Esophagus muscularis mucosa (tissue), 4 donors: ENCODE data around the gene CAMK1. TPM values are rescaled to one million over a fixed set of nuclear protein-coding genes. Genes with fewer than 3 reads are reported as not detected.

Source experiments
- DNase-seq: peaks from one replicate; pipeline ENCODE4 v3.0.0-alpha.2; 2017; ENCODE audit errors: extremely low spot score
- H3K27ac ChIP-seq, 4 donors: fragments of 200-600 bp; sonication (generic); replicated peaks in 1 of 4; 1 replicate in 3 of 4; 2 replicates in 1 of 4; pipeline ENCODE4 v1.5.1; 2016 to 2019; ENCODE audit warnings: mild to moderate bottlenecking in 1 of 4
- H3K27me3 ChIP-seq, 4 donors: fragments of 200-600 bp; sonication (generic); one replicate each; pipeline versions ENCODE4 v1.5.1 to v1.6.0; 2016 to 2019
- H3K36me3 ChIP-seq, 4 donors: fragments of 200-600 bp; sonication (generic); one replicate each; pipeline ENCODE4 v1.5.1; 2016 to 2019
- H3K4me1 ChIP-seq, 4 donors: fragments of 200-600 bp; sonication (generic); one replicate each; pipeline ENCODE4 v1.5.1; 2016 to 2019
- H3K4me3 ChIP-seq, 4 donors: fragments of 200-600 bp; sonication (generic); 1 replicate in 2 of 4; 2 replicates in 2 of 4; pipeline ENCODE4 v1.5.1; 2016 to 2019; ENCODE audit warnings: mild to moderate bottlenecking in 4 of 4, moderate library complexity in 1 of 4
- H3K9me3 ChIP-seq, 4 donors: fragments of 200-600 bp; sonication (generic); 1 replicate in 3 of 4; 2 replicates in 1 of 4; pipeline ENCODE4 v1.5.1; 2016 to 2019
- CTCF ChIP-seq, 3 experiments: fragments of 200-600 bp in 2 of 3; fragments of 450-650 bp in 1 of 3; sonication (generic) in 2 of 3; IDR thresholded peaks; one replicate each; pipeline ENCODE4 v1.5.1; 2017 to 2019; ENCODE audit warnings: antibody characterized with exemption in 3 of 3, mild to moderate bottlenecking in 2 of 3, moderate library complexity in 1 of 3
- EP300 ChIP-seq: sonication (generic); formaldehyde crosslinking; IDR thresholded peaks from one replicate; pipeline ENCODE4 v1.6.1; 2017; ENCODE audit warnings: antibody characterized with exemption
- POLR2A ChIP-seq: fragments of 450-650 bp; IDR thresholded peaks from one replicate; pipeline ENCODE4 v1.6.1; 2017; ENCODE audit warnings: antibody characterized with exemption, moderate library complexity, mild to moderate bottlenecking, low read depth
- POLR2AphosphoS5 ChIP-seq, 2 donors: sonication (generic); formaldehyde crosslinking; IDR thresholded peaks; one replicate each; pipeline ENCODE4 v1.6.1; 2017; ENCODE audit warnings: antibody characterized with exemption in 2 of 2
- WGBS: methylation state at CpG from one replicate; pipeline ENCODE4 v1.1.5; 2018; 5-methylcytosine and 5-hydroxymethylcytosine counted together
- intact Hi-C: fragments of 100-400 bp; cut with DNase I; formaldehyde crosslinking; loops from one replicate; pipeline ENCODE4 v1.15.1; 2023
- total RNA-seq, 4 donors: library from RNA; depleted of rRNA; stranded (reverse); fragments of >200 nt; gene quantifications; one replicate each; pipeline versions ENCODE4 v1.1.0 to v1.2.1, GENCODE V29; 2016

The CAMK1 gene
- total RNA-seq, 4 donors from 2014 or later: 53.6 to 78.9 (median 70.2) TPM

- no peak overlapping the region for H3K4me3 ChIP-seq
- WGBS: 88% methylated on average over 10 of the region's 15 CpGs
- intact Hi-C loops: no loop called here
- peaks cover 86 to 100% (median 98%) of the 10 kb centered on the region in 4 donors for H3K36me3 ChIP-seq
- no peaks in the 10 kb centered on the region for H3K9me3 ChIP-seq
- H3K4me1 ChIP-seq: peaks cover 0 to 28% (median 15%) of the 10 kb centered on the region in 4 donors
- DNase-seq: no peak
- no peaks in the 10 kb centered on the region for H3K27me3 ChIP-seq
- no peak overlapping the region for H3K27ac ChIP-seq
- no peak for TF ChIP-seq CTCF (IDR thresholded peaks at IDR 0.05)
- no peak for TF ChIP-seq POLR2AphosphoS5 (IDR thresholded peaks at IDR 0.05)
- TF ChIP-seq EP300: no peak
These were observed 30.6 kb downstream of the CAMK1 start for GRCh38 chr3:9739181-9739580.

DNA sequence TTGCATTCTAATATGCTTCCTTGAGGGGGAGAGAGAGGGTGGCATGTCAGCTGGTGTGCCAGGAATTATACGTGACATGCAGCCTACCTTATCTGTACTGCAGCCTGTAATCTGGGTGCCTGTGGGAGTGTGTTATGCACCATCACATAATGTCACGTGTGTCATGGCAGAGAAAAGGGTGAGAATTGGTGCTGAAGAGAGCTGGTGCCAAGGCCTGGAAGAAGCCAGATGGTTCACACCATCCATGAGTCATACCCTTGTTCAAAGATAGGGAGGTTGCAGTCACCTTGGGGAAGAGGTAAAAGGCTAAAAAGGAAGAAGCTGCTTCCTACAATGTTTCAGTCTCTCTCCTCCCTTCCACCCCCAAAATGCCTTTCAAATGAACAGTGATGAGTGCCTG, 32.9 kb downstream of the CAMK1 start:
- intact Hi-C loops: no loop called here
- H3K27ac ChIP-seq: no peak overlapping the region
- no peaks in the 10 kb centered on the region for H3K9me3 ChIP-seq
- DNase-seq: no peak
- H3K4me1 ChIP-seq: peaks cover 19 to 51% (median 34%) of the 10 kb centered on the region in 4 donors
- peaks cover 63 to 82% (median 78%) of the 10 kb centered on the region in 4 donors for H3K36me3 ChIP-seq
- no peaks in the 10 kb centered on the region for H3K27me3 ChIP-seq
- TF ChIP-seq EP300 (no peak), POLR2AphosphoS5 (IDR thresholded peaks at IDR 0.05) (no peak), CTCF (IDR thresholded peaks at IDR 0.05) (no peak), POLR2A (no peak)
- H3K4me3 ChIP-seq: no peak overlapping the region
- 63% methylated on average over 2 of the region's 2 CpGs for WGBS

DNA sequence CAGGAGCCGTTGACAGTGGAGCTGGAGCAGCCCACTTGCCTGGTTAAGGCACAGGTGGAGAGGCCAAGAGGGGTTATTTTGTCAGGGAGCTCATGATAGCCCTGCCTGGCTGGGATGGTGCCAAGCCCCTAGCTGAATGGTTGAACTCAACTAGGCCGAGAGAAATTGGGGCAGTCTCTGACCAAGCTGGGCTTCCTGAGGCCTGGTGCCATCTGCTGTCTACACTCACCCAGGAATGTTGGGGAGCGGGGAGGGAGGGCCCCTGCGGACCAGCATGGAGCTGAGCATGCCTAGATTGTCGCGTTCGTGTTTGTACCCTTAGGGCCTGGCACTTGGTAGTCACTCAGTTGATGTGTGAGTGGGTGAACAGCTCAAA, 37.0 kb downstream of the CAMK1 start:
- Histone ChIP-seq H3K36me3 (peaks cover 24 to 41% (median 37%) of the 10 kb centered on the region in 4 donors), H3K9me3 (no peaks in the 10 kb centered on the region), H3K4me1 (peaks cover 20 to 64% (median 46%) of the 10 kb centered on the region in 4 donors), H3K4me3 (peak overlapping the region; percentile 71 to 100 (median 90)), H3K27ac (peak overlapping the region in 3 of 4 donors; percentile 89 to 98 (median 97)), H3K27me3 (no peaks in the 10 kb centered on the region)
- no peak for DNase-seq
- WGBS: 40% methylated on average over 6 of the region's 7 CpGs
- intact Hi-C loops: loop anchor here (2.0 kb wide), 1 partner anchor 16 kb away; the partner anchor contains the start of gene OGG1
- TF ChIP-seq CTCF (IDR thresholded peaks at IDR 0.05) (no peak), POLR2AphosphoS5 (IDR thresholded peaks at IDR 0.05) (no peak), EP300 (no peak), POLR2A (no peak)

DNA sequence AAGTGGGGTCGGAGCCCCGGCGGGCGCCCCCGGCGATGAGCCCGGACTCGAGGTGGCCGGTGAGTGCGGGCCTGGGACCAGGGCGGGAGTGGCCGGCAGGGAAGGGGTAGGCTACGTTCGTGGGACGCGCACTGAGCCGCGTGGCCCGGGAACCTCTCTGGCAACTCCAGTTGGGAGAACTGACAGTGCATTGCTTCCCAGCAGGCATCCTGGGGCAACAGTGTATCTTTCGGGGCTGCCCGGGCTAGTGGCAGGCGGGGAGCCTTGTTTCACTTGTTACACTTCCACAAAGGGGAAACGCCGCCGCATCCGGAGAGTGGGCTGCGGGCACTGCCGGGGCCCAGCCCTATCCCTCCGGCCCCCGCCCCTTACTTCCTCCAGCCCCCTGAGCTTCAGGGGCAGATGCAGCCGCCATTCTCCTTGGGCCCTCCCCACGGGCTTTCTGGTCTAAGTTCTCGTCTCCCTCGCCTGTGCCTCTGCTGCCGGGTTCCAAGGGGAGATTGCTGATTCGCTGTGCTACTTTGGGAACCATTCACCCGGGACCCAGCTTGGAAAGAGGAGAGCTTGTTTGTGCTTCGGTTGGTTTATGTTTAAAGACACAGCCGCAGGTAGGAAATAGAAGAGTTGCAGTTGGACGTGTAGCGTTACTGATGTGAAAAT, 37.5 kb downstream of the CAMK1 start:
- 2% methylated on average over 13 of the region's 41 CpGs for WGBS
- peak overlapping the region; percentile 89 to 98 (median 97) for H3K27ac ChIP-seq
- H3K27me3 ChIP-seq: no peaks in the 10 kb centered on the region
- intact Hi-C loops: loop anchor here (2.0 kb wide), 1 partner anchor 17 kb away; the partner anchor contains the start of gene OGG1
- peak overlapping the region; percentile 71 to 100 (median 90) for H3K4me3 ChIP-seq
- H3K36me3 ChIP-seq: peaks cover 18 to 36% (median 32%) of the 10 kb centered on the region in 4 donors
- DNase-seq: no peak
- peaks cover 20 to 60% (median 44%) of the 10 kb centered on the region in 4 donors for H3K4me1 ChIP-seq
- H3K9me3 ChIP-seq: no peaks in the 10 kb centered on the region
- TF ChIP-seq EP300 (no peak), CTCF (IDR thresholded peaks at IDR 0.05) (no peak), POLR2A (no peak), POLR2AphosphoS5 (IDR thresholded peaks at IDR 0.05) (no peak)
